SK-N-SH (cell line): ENCODE results near the gene ORM1. TPM values are rescaled to one million over a fixed set of nuclear protein-coding genes. Genes with fewer than 3 reads are reported as not detected.

Experiments used
- CTCF ChIA-PET: fragments of 300-600, 350-600 bp; formaldehyde crosslinking; extraction: SDS; loops from one replicate; lab custom pipeline; 2021; lab: Yijun Ruan, JAX
- POLR2A ChIA-PET: fragments of 350-600 bp; sonication (Branson Sonifier 250); formaldehyde crosslinking; extraction: SDS; loops from one replicate; lab custom pipeline; 2020; ENCODE audit warnings: antibody characterized with exemption, inconsistent platforms; lab: Yijun Ruan, JAX
- DNase-seq: peaks from one replicate; pipeline ENCODE4 v3.0.0; 2012
- H2AFZ ChIP-seq: fragments of 200-600 bp; sonication (generic); 2 replicates; pipeline ENCODE4 v1.8.1; 2016; ENCODE audit warnings: antibody characterized with exemption, mild to moderate bottlenecking, low read depth
- H3F3A ChIP-seq: fragments of 200-600 bp; sonication (generic); replicated peaks from 2 replicates; pipeline ENCODE3; 2016; ENCODE audit warnings: antibody characterized with exemption, mild to moderate bottlenecking; ENCODE audit not compliant: insufficient read depth
- H3K27ac ChIP-seq, 2 experiments: fragments of 200-500 bp in 1 of 2; fragments of 200-600 bp in 1 of 2; sonication (Bioruptor generic) in 1 of 2; sonication (generic), shearing (Covaris generic) in 1 of 2; 2 replicates each; pipeline versions ENCODE4 v1.5.1 to v1.6.1; 2014 to 2016; ENCODE audit warnings: low read depth in 2 of 2, inconsistent platforms in 1 of 2, low read length in 1 of 2, mild to moderate bottlenecking in 1 of 2, mixed read lengths in 1 of 2
- H3K27me3 ChIP-seq: fragments of 200-600 bp; sonication (generic), shearing (Covaris generic); 2 replicates; pipeline ENCODE4 v1.6.1; 2016; ENCODE audit warnings: mixed run types; ENCODE audit not compliant: insufficient read depth
- H3K36me3 ChIP-seq, 2 experiments: fragments of 200-500 bp in 1 of 2; fragments of 200-600 bp in 1 of 2; sonication (Bioruptor generic) in 1 of 2; sonication (generic) in 1 of 2; replicated peaks in 1 of 2; 2 replicates each; pipeline versions ENCODE3 to v1.5.1; 2014 to 2016; ENCODE audit warnings: low read length in 1 of 2, mild to moderate bottlenecking in 1 of 2; ENCODE audit not compliant: insufficient read depth in 2 of 2, control insufficient read depth in 1 of 2
- H3K4me1 ChIP-seq, 2 experiments: fragments of 200-500 bp in 1 of 2; fragments of 200-600 bp in 1 of 2; sonication (Bioruptor generic) in 1 of 2; sonication (generic), shearing (Covaris generic) in 1 of 2; 2 replicates each; pipeline versions ENCODE4 v1.5.1 to v1.6.1; 2014 to 2016; ENCODE audit warnings: low read depth in 1 of 2, low read length in 1 of 2, mixed run types in 1 of 2; ENCODE audit not compliant: insufficient read depth in 2 of 2, control insufficient read depth in 1 of 2
- H3K4me2 ChIP-seq: fragments of 200-600 bp; sonication (generic), shearing (Covaris generic); 2 replicates; pipeline ENCODE4 v1.6.1; 2017; ENCODE audit warnings: mixed run types
- H3K4me3 ChIP-seq, 2 experiments: fragments of 200-500 bp in 1 of 2; fragments of 200-600 bp in 1 of 2; sonication (Bioruptor generic) in 1 of 2; sonication (generic), shearing (Covaris generic) in 1 of 2; 2 replicates each; pipeline versions ENCODE4 v1.5.1 to v1.8.1; 2014 to 2016; ENCODE audit warnings: low read depth in 2 of 2, inconsistent platforms in 1 of 2, low read length in 1 of 2, mild to moderate bottlenecking in 1 of 2, mixed read lengths in 1 of 2, moderate library complexity in 1 of 2
- H3K79me2 ChIP-seq: fragments of 200-600 bp; sonication (generic); 2 replicates; pipeline ENCODE4 v1.8.1; 2017; ENCODE audit warnings: mild to moderate bottlenecking; ENCODE audit not compliant: insufficient read depth
- H3K9ac ChIP-seq: fragments of 200-600 bp; sonication (generic); 2 replicates; pipeline ENCODE4 v1.6.1; 2017; ENCODE audit warnings: mixed run types
- H3K9me2 ChIP-seq: fragments of 200-600 bp; sonication (generic); 2 replicates; pipeline ENCODE4 v1.6.1; 2017; ENCODE audit warnings: mixed run types
- H3K9me3 ChIP-seq: fragments of 200-600 bp; sonication (generic); 2 replicates; pipeline ENCODE4 v1.6.1; 2017; ENCODE audit warnings: mixed run types, mild to moderate bottlenecking, moderate library complexity
- H4K20me1 ChIP-seq: fragments of 200-600 bp; sonication (generic); 2 replicates; pipeline ENCODE4 v1.6.1; 2017; ENCODE audit warnings: mild to moderate bottlenecking, mixed run types; ENCODE audit not compliant: insufficient read depth
- EZH2phosphoT487 ChIP-seq: fragments of 200-600 bp; sonication (generic); IDR thresholded peaks from 2 replicates; pipeline ENCODE4 v1.6.1; 2017; ENCODE audit warnings: low read depth, mixed run types, mild to moderate bottlenecking, antibody characterized with exemption, moderate library complexity, borderline replicate concordance
- FOXJ3 ChIP-seq: sonication (generic); formaldehyde crosslinking; IDR thresholded peaks from 2 replicates; pipeline ENCODE4 v1.5.1; 2020; ENCODE audit warnings: mild to moderate bottlenecking, missing genetic modification reagents
- JUND ChIP-seq: IDR thresholded peaks from 2 replicates; pipeline ENCODE4 v1.4.0; 2012
- POLR2AphosphoS5 ChIP-seq: IDR thresholded peaks from 2 replicates; pipeline ENCODE4 v1.6.1; 2012; ENCODE audit warnings: low read depth, low read length
- RFX5 ChIP-seq: IDR thresholded peaks from 2 replicates; pipeline ENCODE4 v1.6.1; 2012; ENCODE audit warnings: mild to moderate bottlenecking, improper control_type of control experiment, low read length
- SMC3 ChIP-seq: IDR thresholded peaks from 2 replicates; pipeline ENCODE4 v1.6.1; 2012; ENCODE audit warnings: low read depth, low read length, improper control_type of control experiment
- TAF1 ChIP-seq: IDR thresholded peaks from 2 replicates; pipeline ENCODE4 v1.6.1; 2012; ENCODE audit warnings: low read depth, mild to moderate bottlenecking, low read length, moderate library complexity, borderline replicate concordance
- WGBS: methylation state at CpG from one replicate; pipeline ENCODE4 v1.1.6; 2017; ENCODE audit warnings: low lambda C conversion rate; 5-methylcytosine and 5-hydroxymethylcytosine counted together
- polyA plus RNA-seq, 3 experiments: library from polyadenylated mRNA; depleted of rRNA; stranded (reverse); fragments of >200 nt; gene quantifications; 2 replicates each; pipeline ENCODE4 v1.2.3, GENCODE V29; 2012

ORM1 gene
- polyA plus RNA-seq, 1 of the 3 experiments (the other 2 are of a cell fraction) = not detected

DNA sequence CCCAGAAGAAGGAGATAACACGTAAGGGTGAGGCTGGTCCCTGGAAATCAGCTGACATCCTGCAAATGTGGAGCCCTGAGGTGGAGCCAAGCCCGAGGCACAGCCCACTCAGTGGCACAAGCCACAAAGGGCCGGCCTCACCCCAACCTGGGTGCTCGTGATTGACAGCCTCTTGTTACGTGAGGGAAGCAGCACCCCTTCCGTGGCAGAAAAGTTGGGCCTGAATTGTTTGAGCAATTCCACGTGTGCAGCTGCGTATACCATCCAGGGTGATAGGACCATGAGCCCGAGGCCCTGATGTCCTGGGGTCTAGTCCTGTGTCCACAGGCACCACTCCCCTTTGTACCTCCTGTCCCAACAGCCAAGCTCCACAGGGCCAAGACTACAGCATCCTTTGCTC, 11.6 kb downstream of the ORM1 start:
- Histone ChIP-seq H2AFZ (no peak overlapping the region), H3K9ac (no peak overlapping the region), H3K27ac (no peak overlapping the region), H3K36me3 (no peaks in the 10 kb centered on the region), H4K20me1 (no peaks in the 10 kb centered on the region), H3K9me2 (no peaks in the 10 kb centered on the region), H3K4me2 (no peak overlapping the region), H3F3A (no peaks in the 10 kb centered on the region), H3K79me2 (no peaks in the 10 kb centered on the region), H3K27me3 (no peaks in the 10 kb centered on the region), H3K9me3 (no peaks in the 10 kb centered on the region), H3K4me3 (no peak overlapping the region), H3K4me1 (no peaks in the 10 kb centered on the region)
- no peak for DNase-seq
- ChIA-PET CTCF (no interaction called here), POLR2A (no interaction called here)
- 90% methylated on average over 2 of the region's 9 CpGs for WGBS
- TF ChIP-seq RFX5 (no peak), EZH2phosphoT487 (no peak)

DNA sequence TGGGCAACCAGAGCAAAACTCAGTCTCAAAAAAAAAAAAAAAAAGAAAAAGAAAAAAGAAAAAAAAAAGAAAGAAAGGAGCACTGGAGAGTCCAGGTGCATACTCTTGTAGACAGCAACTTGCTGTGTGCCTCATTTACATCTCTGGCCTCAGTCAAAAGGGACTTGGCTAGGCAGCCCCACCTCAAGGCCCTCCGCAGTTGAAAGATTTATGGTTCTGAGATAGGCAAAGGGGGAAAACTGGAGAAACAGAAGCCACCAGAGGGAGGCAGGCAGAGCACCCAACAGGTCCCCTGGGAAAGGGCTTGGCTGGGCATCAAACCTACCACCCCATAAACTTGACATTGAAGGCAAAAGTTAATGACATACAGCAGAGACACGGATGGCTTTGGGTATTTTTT, 12.8 kb downstream of the ORM1 start:
- no peak for DNase-seq
- CTCF ChIA-PET = interaction anchor here (0.6 kb wide), 1 partner anchor 63 kb away, joined by 4 read pairs; no protein-coding TSS in a partner anchor
- Histone ChIP-seq H3K4me2 (no peak overlapping the region), H3K79me2 (no peaks in the 10 kb centered on the region), H3K9ac (no peak overlapping the region), H3K4me1 (no peaks in the 10 kb centered on the region), H2AFZ (no peak overlapping the region), H3K4me3 (no peak overlapping the region), H3F3A (no peaks in the 10 kb centered on the region), H3K9me3 (no peaks in the 10 kb centered on the region), H3K27me3 (no peaks in the 10 kb centered on the region), H4K20me1 (no peaks in the 10 kb centered on the region), H3K9me2 (no peaks in the 10 kb centered on the region), H3K27ac (no peak overlapping the region), H3K36me3 (no peaks in the 10 kb centered on the region)
- 72% methylated on average over 2 of the region's 2 CpGs for WGBS
- no peak for TF ChIP-seq POLR2AphosphoS5
- TF ChIP-seq TAF1 = no peak
- POLR2A ChIA-PET = no interaction called here

DNA sequence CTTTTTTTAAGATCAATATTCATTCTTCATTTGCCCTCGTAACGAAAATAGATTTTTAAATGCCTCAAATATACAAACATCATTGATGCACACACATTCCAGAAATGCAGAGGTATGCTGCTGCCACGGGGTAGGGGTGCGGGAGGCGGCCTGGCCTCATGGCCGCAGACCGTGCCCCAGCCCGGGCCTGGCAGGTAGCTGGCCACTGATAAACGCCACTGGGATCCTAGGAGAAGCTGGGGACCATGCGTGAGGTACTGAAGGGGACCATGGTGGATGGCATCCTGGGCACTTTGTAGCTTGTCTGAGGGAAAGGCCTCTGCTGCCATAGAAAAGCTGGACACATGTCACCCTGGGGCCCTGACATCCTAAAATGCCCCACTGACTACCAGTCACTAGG, 13.3 kb downstream of the ORM1 start:
- CTCF ChIA-PET = interaction anchor here (0.6 to 1.1 kb wide), 2 partner anchors 62 to 69 kb away, joined by 4 read pairs; no protein-coding TSS in a partner anchor
- no peaks in the 10 kb centered on the region for H3K9me3 ChIP-seq

More for the DNA sequence above, 13.3 kb downstream of the ORM1 start:
- Histone ChIP-seq H3K4me1 (no peaks in the 10 kb centered on the region), H3K27me3 (no peaks in the 10 kb centered on the region), H3K4me3 (no peak overlapping the region), H4K20me1 (no peaks in the 10 kb centered on the region), H3K79me2 (no peaks in the 10 kb centered on the region), H2AFZ (no peak overlapping the region), H3F3A (no peaks in the 10 kb centered on the region), H3K4me2 (no peak overlapping the region), H3K36me3 (no peaks in the 10 kb centered on the region), H3K9ac (no peak overlapping the region), H3K27ac (no peak overlapping the region), H3K9me2 (no peaks in the 10 kb centered on the region)
- 87% methylated on average over 10 of the region's 10 CpGs for WGBS
- DNase-seq = no peak
- TF ChIP-seq SMC3 (no peak), RFX5 (no peak), JUND (no peak), FOXJ3 (CRISPR knock-in tag) (no peak)
- POLR2A ChIA-PET = no interaction called here
